H9 (cell line): ENCODE data around the gene ADRM1. TPM values are rescaled to one million over a fixed set of nuclear protein-coding genes. Genes with fewer than 3 reads are reported as not detected.

Experiments
- DNase-seq: peaks from one replicate; pipeline ENCODE4 v3.0.0-alpha.2; 2017
- H2AFZ ChIP-seq: one replicate; pipeline ENCODE4 v1.6.1; 2013; ENCODE audit warnings: mild to moderate bottlenecking, low read length, control low read depth, moderate library complexity
- H2AK5ac ChIP-seq: 2 replicates; pipeline ENCODE4 v1.6.1; 2013; ENCODE audit warnings: low read length, control low read depth, mixed read lengths; ENCODE audit not compliant: insufficient read length
- H2BK120ac ChIP-seq: one replicate; pipeline ENCODE4 v1.6.1; 2013; ENCODE audit warnings: low read depth, mild to moderate bottlenecking, low read length, control low read depth, inconsistent platforms; ENCODE audit not compliant: poor library complexity, severe bottlenecking
- H2BK12ac ChIP-seq: 2 replicates; pipeline ENCODE4 v1.6.1; 2013; ENCODE audit warnings: low read length, control low read depth, mixed read lengths, low read depth; ENCODE audit not compliant: insufficient read length
- H2BK15ac ChIP-seq: 2 replicates; pipeline ENCODE4 v1.6.1; 2013; ENCODE audit warnings: low read depth, low read length, control low read depth
- H2BK20ac ChIP-seq: one replicate; pipeline ENCODE4 v1.6.1; 2013; ENCODE audit warnings: low read depth, mild to moderate bottlenecking, low read length, control low read depth, inconsistent platforms; ENCODE audit not compliant: poor library complexity, severe bottlenecking
- H2BK5ac ChIP-seq: 2 replicates; pipeline ENCODE4 v1.6.1; 2013; ENCODE audit warnings: low read length, control low read depth, mixed read lengths; ENCODE audit not compliant: insufficient read length
- H3K14ac ChIP-seq: 2 replicates; pipeline ENCODE4 v1.6.1; 2013; ENCODE audit warnings: low read length, control low read depth; ENCODE audit not compliant: insufficient read depth
- H3K18ac ChIP-seq: 2 replicates; pipeline ENCODE4 v1.6.1; 2013; ENCODE audit warnings: low read depth, mild to moderate bottlenecking, mixed read lengths, low read length, control low read depth; ENCODE audit not compliant: insufficient read length
- H3K23ac ChIP-seq: 2 replicates; pipeline ENCODE4 v1.6.1; 2013; ENCODE audit warnings: low read length, control low read depth, mixed read lengths, low read depth; ENCODE audit not compliant: insufficient read length
- H3K23me2 ChIP-seq: 2 replicates; pipeline ENCODE4 v1.6.1; 2013; ENCODE audit warnings: low read depth, mild to moderate bottlenecking, mixed read lengths, low read length, control low read depth; ENCODE audit not compliant: insufficient read length, poor library complexity, severe bottlenecking
- H3K27ac ChIP-seq: 2 replicates; pipeline ENCODE4 v1.5.1; 2013; ENCODE audit warnings: low read length, control low read depth, mixed read lengths, low read depth; ENCODE audit not compliant: insufficient read length
- H3K27me3 ChIP-seq: 2 replicates; pipeline ENCODE4 v1.6.1; 2013; ENCODE audit warnings: low read length, control low read depth, inconsistent platforms; ENCODE audit not compliant: insufficient read depth
- H3K4ac ChIP-seq: 2 replicates; pipeline ENCODE4 v1.6.1; 2013; ENCODE audit warnings: low read depth, mild to moderate bottlenecking, control low read depth, inconsistent platforms, low read length, moderate library complexity
- H3K4me1 ChIP-seq: 2 replicates; pipeline ENCODE4 v1.6.1; 2013; ENCODE audit warnings: low read length, control low read depth, inconsistent platforms; ENCODE audit not compliant: insufficient read depth
- H3K4me2 ChIP-seq: 2 replicates; pipeline ENCODE4 v1.6.1; 2013; ENCODE audit warnings: low read length, control low read depth, mixed read lengths; ENCODE audit not compliant: insufficient read length, insufficient read depth
- H3K56ac ChIP-seq: 2 replicates; pipeline ENCODE4 v1.6.1; 2013; ENCODE audit warnings: low read depth, mild to moderate bottlenecking, mixed read lengths, low read length, control low read depth; ENCODE audit not compliant: insufficient read length
- H3K79me1 ChIP-seq: 2 replicates; pipeline ENCODE4 v1.6.1; 2013; ENCODE audit warnings: low read depth, mild to moderate bottlenecking, moderate library complexity, low read length, control low read depth, inconsistent platforms; ENCODE audit not compliant: insufficient read depth, poor library complexity, severe bottlenecking
- H3K79me2 ChIP-seq: 2 replicates; pipeline ENCODE4 v1.6.1; 2013; ENCODE audit warnings: low read length, control low read depth, inconsistent platforms; ENCODE audit not compliant: insufficient read depth
- H3K9ac ChIP-seq: 2 replicates; pipeline ENCODE4 v1.6.1; 2013; ENCODE audit warnings: low read length, control low read depth, mixed read lengths; ENCODE audit not compliant: insufficient read length; ENCODE audit errors: extremely low read depth
- H3K9me3 ChIP-seq: one replicate; pipeline ENCODE4 v1.6.1; 2013; ENCODE audit warnings: low read depth, low read length, inconsistent platforms; ENCODE audit not compliant: control insufficient read depth
- H3T11ph ChIP-seq: one replicate; pipeline ENCODE4 v1.6.1; 2013; ENCODE audit warnings: mild to moderate bottlenecking, low read length, control low read depth, inconsistent platforms
- H4K20me1 ChIP-seq: one replicate; pipeline ENCODE4 v1.6.1; 2013; ENCODE audit not compliant: control insufficient read depth, insufficient read length, insufficient read depth
- H4K5ac ChIP-seq: 2 replicates; pipeline ENCODE4 v1.6.1; 2013; ENCODE audit warnings: low read depth, mild to moderate bottlenecking, mixed read lengths, low read length, control low read depth; ENCODE audit not compliant: insufficient read length
- H4K8ac ChIP-seq: replicated peaks from 2 replicates; pipeline ENCODE4 v1.6.1; 2013; ENCODE audit warnings: low read length, control low read depth, mixed read lengths, low read depth; ENCODE audit not compliant: insufficient read length
- H4K91ac ChIP-seq: 2 replicates; pipeline ENCODE4 v1.6.1; 2013; ENCODE audit warnings: low read depth, mild to moderate bottlenecking, moderate library complexity, mixed read lengths, low read length, control low read depth; ENCODE audit not compliant: insufficient read length
- H3K27ac Mint-ChIP-seq, 3 experiments: 2 replicates in 2 of 3; 3 replicates in 1 of 3; pipeline ENCODE4 v1.8.0; 2020 to 2021; ENCODE audit warnings: mixed read lengths in 3 of 3, mild to moderate bottlenecking in 1 of 3, moderate library complexity in 1 of 3
- H3K27me3 Mint-ChIP-seq: 2 replicates; pipeline ENCODE4 v1.8.0; 2021; ENCODE audit warnings: low read depth, mild to moderate bottlenecking, moderate library complexity, mixed read lengths
- H3K36me3 Mint-ChIP-seq, 3 experiments: 2 replicates in 2 of 3; 3 replicates in 1 of 3; pipeline ENCODE4 v1.8.0; 2020 to 2021; ENCODE audit warnings: low read depth in 3 of 3, mixed read lengths in 3 of 3; ENCODE audit not compliant: insufficient read depth in 1 of 3
- H3K4me1 Mint-ChIP-seq, 2 experiments: 2 replicates each; pipeline ENCODE4 v1.8.0; 2020; ENCODE audit warnings: mixed read lengths in 2 of 2
- H3K4me3 Mint-ChIP-seq, 2 experiments: 2 replicates in 1 of 2; 3 replicates in 1 of 2; pipeline ENCODE4 v1.8.0; 2020 to 2021; ENCODE audit warnings: mild to moderate bottlenecking in 2 of 2, mixed read lengths in 2 of 2, moderate library complexity in 1 of 2
- H3K9me3 Mint-ChIP-seq, 2 experiments: 2 replicates in 1 of 2; 3 replicates in 1 of 2; pipeline ENCODE4 v1.8.0; 2020; ENCODE audit warnings: mild to moderate bottlenecking in 2 of 2, mixed read lengths in 2 of 2, moderate library complexity in 1 of 2
- WGBS: extraction: QIAGEN DNeasy Blood & Tissue Kit; methylation state at CpG from one replicate; pipeline ENCODE4 v1.1.7; 2013; ENCODE audit warnings: missing lambda C conversion rate, low lambda C conversion rate, mixed read lengths; ENCODE audit not compliant: insufficient read length; ENCODE audit errors: extremely low coverage; 5-methylcytosine and 5-hydroxymethylcytosine counted together
- long read RNA-seq: library from polyadenylated mRNA; unstranded; transcript quantifications from one replicate; pipeline ENCODE4 v2.0.0, GENCODE V29; 2020
- total RNA-seq: library from RNA; stranded (reverse); gene quantifications from 2 replicates; pipeline ENCODE4 v1.2.1, GENCODE V29; 2021
- TF ChIP-seq, protein P1 (sequence below): fragments of 200-600 bp; sonication (generic); conservative IDR thresholded peaks from 3 replicates; pipeline ENCODE4 v1.8.0; 2021; ENCODE audit warnings: antibody characterized with exemption, mild to moderate bottlenecking

Gene ADRM1, protein sequence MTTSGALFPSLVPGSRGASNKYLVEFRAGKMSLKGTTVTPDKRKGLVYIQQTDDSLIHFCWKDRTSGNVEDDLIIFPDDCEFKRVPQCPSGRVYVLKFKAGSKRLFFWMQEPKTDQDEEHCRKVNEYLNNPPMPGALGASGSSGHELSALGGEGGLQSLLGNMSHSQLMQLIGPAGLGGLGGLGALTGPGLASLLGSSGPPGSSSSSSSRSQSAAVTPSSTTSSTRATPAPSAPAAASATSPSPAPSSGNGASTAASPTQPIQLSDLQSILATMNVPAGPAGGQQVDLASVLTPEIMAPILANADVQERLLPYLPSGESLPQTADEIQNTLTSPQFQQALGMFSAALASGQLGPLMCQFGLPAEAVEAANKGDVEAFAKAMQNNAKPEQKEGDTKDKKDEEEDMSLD
- 153 and 154 TPM in 2 replicates for total RNA-seq
- long read RNA-seq, transcript ADRM1-205 (9 exons, 1,361 nt), result minor isoform, 44 of 1,903 reads
- long read RNA-seq, transcript ADRM1-201 (10 exons, 1,478 nt), result major isoform, 1,417 of 1,903 reads
- long read RNA-seq, partial matches to known transcripts, result 49 of 1,903 reads
- long read RNA-seq, other reads (novel, unspliced or antisense), result 393 of 1,903 reads

DNA sequence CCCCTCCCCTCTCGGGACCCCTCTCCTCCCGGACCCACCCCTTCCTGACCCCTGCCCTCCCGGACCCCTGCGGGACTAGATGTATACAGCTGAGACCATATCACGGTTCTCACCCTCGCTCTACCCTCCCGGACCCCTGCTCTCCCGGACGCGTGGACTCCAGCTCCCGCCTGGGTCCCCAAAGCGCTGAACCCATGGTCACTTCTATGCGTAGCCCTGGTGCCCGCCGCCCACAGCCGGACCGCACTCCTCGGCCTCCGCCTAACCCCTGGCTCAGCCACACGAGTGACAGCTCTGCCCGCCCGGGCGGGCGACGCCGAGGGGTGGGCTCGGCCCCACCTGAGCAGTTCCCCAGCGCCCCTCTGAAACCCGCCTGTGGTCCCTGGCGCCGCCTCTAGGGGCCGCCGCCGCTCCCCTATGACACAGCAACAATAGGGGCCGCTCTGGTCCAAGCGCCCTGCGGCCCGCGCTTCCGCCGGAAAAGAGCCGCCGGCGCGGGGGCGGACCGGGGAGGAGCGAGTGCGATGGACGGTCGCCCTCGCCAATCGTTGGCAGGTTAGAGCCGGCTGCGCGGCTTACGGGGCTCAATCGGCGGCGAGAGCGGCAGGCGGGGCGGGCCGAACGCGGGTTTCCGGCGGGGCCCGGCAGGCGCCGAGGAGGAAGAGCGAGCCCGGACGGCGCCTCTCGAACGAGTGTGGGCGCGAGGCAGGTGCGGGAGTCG is at the start of gene ADRM1:
TSS of gene ADRM1 (plus strand) at position 657 of the 721 bp plus-strand sequence. CDS start 572 bp downstream, outside the sequence.
- Mint-ChIP-seq H3K4me3 (peak within 1 kb of the TSS; percentile 90 to 96), H3K36me3 (peaks cover 18 to 40% (median 37%) of the 10 kb centered on the region in 3 experiments), H3K27me3 (no peaks in the 10 kb centered on the region), H3K27ac (peak within 1 kb of the TSS; percentile 85 to 97 (median 92)), H3K4me1 (peaks cover 14 to 22% of the 10 kb centered on the region in 2 experiments), H3K9me3 (no peaks in the 10 kb centered on the region)
- Histone ChIP-seq H2BK120ac (no peak within 1 kb of the TSS), H4K91ac (no peak within 1 kb of the TSS), H2BK12ac (no peak within 1 kb of the TSS), H2BK20ac (no peak within 1 kb of the TSS), H3K9ac (peak within 1 kb of the TSS; percentile 67), H2AFZ (no peak within 1 kb of the TSS), H3T11ph (no peak within 1 kb of the TSS), H3K56ac (no peak within 1 kb of the TSS), H2BK5ac (no peak within 1 kb of the TSS), H2AK5ac (no peak within 1 kb of the TSS), H4K5ac (no peak within 1 kb of the TSS), H3K4me1 (no peaks in the 10 kb centered on the region; the same call in 1 of the 2 replicates), H3K27me3 (no peaks in the 10 kb centered on the region), H3K23ac (no peak within 1 kb of the TSS), H3K18ac (no peak within 1 kb of the TSS), H4K20me1 (no peaks in the 10 kb centered on the region), H3K79me1 (no peaks in the 10 kb centered on the region), H3K4me2 (peak within 1 kb of the TSS; percentile 63), H3K79me2 (peaks cover 18% of the 10 kb centered on the region; the same call in 1 of the 2 replicates), H3K14ac (peak within 1 kb of the TSS; percentile 63; the same call in 1 of the 2 replicates), H3K23me2 (peaks cover 7% of the 10 kb centered on the region), H3K9me3 (no peaks in the 10 kb centered on the region), H3K4ac (no peak within 1 kb of the TSS), H2BK15ac (no peak within 1 kb of the TSS), H3K27ac (no peak within 1 kb of the TSS), H4K8ac (no peak within 1 kb of the TSS)
- TF ChIP-seq, protein P1, sequence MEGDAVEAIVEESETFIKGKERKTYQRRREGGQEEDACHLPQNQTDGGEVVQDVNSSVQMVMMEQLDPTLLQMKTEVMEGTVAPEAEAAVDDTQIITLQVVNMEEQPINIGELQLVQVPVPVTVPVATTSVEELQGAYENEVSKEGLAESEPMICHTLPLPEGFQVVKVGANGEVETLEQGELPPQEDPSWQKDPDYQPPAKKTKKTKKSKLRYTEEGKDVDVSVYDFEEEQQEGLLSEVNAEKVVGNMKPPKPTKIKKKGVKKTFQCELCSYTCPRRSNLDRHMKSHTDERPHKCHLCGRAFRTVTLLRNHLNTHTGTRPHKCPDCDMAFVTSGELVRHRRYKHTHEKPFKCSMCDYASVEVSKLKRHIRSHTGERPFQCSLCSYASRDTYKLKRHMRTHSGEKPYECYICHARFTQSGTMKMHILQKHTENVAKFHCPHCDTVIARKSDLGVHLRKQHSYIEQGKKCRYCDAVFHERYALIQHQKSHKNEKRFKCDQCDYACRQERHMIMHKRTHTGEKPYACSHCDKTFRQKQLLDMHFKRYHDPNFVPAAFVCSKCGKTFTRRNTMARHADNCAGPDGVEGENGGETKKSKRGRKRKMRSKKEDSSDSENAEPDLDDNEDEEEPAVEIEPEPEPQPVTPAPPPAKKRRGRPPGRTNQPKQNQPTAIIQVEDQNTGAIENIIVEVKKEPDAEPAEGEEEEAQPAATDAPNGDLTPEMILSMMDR, result peak; percentile 95
- peak; percentile 97 for DNase-seq
- no CpG with 5 or more reads among the region's 81 CpGs for WGBS
